Adipocyte (in vitro differentiated cells): ENCODE measurements around the gene ARNT2.

ENCODE experiments used
- DNase-seq: peaks from one replicate; pipeline ENCODE4 v3.0.0-alpha.2; 2015; ENCODE audit warnings: low read depth
- H3K27me3 ChIP-seq: replicated peaks from 2 replicates; pipeline ENCODE4 v1.7.0; 2013; ENCODE audit warnings: mild to moderate bottlenecking, low read length, moderate library complexity; ENCODE audit not compliant: control insufficient read depth, insufficient read depth
- H3K36me3 ChIP-seq: 2 replicates; pipeline ENCODE4 v1.7.0; 2013; ENCODE audit warnings: low read length, mild to moderate bottlenecking, moderate library complexity; ENCODE audit not compliant: control insufficient read depth, insufficient read depth, severe bottlenecking
- H3K4me1 ChIP-seq: 2 replicates; pipeline ENCODE4 v1.7.0; 2013; ENCODE audit warnings: mild to moderate bottlenecking, low read length, moderate library complexity; ENCODE audit not compliant: control insufficient read depth, insufficient read depth
- H3K4me3 ChIP-seq: 2 replicates; pipeline ENCODE4 v1.7.0; 2013; ENCODE audit warnings: mild to moderate bottlenecking, low read length, moderate library complexity
- H3K9ac ChIP-seq: 2 replicates; pipeline ENCODE4 v1.7.0; 2013; ENCODE audit warnings: mild to moderate bottlenecking, low read length, moderate library complexity
- H3K9me3 ChIP-seq: 2 replicates; pipeline ENCODE4 v1.7.0; 2013; ENCODE audit warnings: mild to moderate bottlenecking, low read length, moderate library complexity; ENCODE audit not compliant: control insufficient read depth

ARNT2 gene

DNA sequence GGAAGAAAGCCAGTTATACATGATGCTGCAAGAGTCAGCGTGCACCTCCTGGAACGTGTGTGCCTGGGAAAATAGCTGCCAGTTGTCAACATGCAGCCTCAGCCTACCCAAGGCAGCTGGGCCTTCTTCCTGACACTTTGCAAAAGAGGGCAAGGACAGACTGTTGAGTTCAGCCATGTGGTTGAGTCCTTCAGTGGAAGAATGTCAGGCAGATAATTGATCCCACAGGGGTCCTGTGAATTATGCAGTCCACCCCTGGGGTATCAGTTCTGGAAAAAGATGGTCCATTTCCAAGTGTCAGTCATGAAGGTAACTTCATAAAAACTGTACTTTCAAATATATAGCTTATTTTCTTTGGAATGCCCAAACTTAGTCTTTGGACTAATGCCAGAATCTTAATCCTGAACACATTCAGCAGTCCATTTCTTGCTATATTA, 79.6 kb downstream of the ARNT2 start:
- Histone ChIP-seq H3K27me3 (no peaks in the 10 kb centered on the region), H3K4me3 (no peak overlapping the region), H3K36me3 (no peaks in the 10 kb centered on the region), H3K9me3 (no peaks in the 10 kb centered on the region), H3K9ac (no peak overlapping the region), H3K4me1 (peaks cover 60% of the 10 kb centered on the region)
- DNase-seq: peak; percentile 7

DNA sequence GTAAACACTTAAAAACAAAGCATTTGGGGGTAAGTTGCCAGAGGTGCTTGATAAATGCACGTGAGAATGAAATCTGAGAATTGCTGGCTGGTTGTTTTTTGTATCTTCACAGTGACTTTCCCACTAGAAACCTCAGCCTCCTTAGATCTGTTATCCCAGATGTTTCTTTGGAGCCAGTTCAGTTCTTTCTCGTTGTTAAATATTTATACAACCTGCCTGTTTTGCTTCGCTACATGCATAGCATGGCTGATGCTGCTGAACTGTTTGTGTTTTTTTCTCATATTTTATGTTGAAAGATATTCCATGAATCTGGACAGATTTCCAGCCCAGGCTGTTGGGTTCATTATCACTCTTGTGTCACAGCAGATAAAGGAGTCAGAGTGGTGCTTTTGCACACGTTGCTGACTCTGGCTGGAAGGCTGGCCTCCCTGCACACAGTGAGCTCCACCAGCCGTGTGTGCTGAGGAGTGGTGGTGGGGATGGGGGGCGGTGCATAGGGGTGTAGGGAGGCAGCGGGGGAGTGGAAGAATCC, 80.2 kb downstream of the ARNT2 start:
- peak; percentile 30 for DNase-seq
- Histone ChIP-seq H3K4me3 (no peak overlapping the region), H3K4me1 (peaks cover 59% of the 10 kb centered on the region), H3K27me3 (no peaks in the 10 kb centered on the region), H3K36me3 (no peaks in the 10 kb centered on the region), H3K9ac (peak overlapping the region; percentile 2), H3K9me3 (no peaks in the 10 kb centered on the region)

DNA sequence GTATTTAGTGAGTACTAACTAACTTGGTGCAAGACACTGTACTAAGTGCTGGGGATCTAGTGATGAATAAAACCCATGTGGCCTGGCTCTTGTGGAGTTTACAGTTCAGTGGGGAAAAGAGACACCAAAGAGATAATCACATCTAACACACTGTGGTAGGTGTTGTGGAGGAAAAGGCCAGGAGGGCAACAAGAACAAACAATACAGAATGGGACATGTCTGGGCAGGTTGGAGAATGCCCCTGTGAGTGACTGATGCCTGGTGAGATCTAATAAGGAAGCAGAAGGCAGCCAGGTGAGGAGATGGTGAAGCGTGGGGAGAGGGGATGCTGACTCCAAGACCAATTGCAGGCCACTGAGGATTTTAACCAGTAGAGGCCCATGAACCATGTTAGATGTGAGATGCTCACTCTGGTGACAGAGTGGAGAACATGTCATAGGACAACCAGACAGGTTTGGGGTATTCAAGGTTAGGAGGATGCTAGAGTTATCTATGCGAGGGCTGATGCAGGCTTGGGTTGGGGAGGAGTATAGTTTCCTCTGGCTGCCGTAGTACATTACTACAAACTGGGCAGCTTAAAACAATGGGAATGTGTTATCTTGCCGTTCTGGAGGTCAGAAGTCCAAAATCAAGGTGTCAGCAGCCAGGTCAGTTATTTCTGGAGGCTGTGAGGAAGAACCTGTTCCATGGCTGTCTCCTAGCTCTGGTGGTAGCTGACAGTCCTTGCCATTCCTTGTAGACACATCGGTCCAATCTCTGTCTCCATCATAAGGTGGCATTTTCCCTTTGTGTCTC, 81.4 kb downstream of the ARNT2 start:
- Histone ChIP-seq H3K9ac (no peak overlapping the region), H3K36me3 (no peaks in the 10 kb centered on the region)

DNA sequence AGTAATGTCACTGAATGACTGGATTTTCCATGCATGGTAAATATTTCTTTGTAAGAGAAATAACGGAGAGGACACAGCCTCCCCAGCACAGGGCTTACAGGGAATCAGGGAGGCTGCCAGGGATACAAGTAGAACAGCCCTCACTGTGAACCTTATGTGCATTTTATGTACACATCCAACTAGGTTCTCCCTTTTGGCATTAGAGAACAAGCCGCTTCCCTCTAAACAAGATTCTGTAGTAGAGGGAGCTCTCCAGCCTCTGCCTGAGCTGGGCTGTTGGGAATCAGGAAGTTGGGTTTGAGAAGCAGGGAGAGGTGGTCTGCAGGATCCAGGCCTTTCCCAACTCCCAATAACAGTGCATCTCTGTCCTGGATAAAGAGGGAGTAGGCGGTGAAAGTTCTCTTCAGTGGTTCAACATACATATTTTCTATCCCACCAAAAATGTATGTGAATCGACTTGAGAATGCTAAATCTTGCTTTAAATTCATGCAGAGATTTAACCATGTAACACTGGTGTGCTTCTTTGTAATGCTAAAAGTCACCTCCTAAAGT, 83.7 kb downstream of the ARNT2 start:
- DNase-seq: peak; percentile 19
- H3K9me3 ChIP-seq: no peaks in the 10 kb centered on the region
- no peaks in the 10 kb centered on the region for H3K27me3 ChIP-seq
- H3K4me3 ChIP-seq: no peak overlapping the region
- H3K4me1 ChIP-seq: peaks cover 52% of the 10 kb centered on the region
- peak overlapping the region; percentile 78 for H3K9ac ChIP-seq
- H3K36me3 ChIP-seq: no peaks in the 10 kb centered on the region

More for the DNA sequence above, 81.4 kb downstream of the ARNT2 start:
- Histone ChIP-seq H3K4me3 (no peak overlapping the region), H3K4me1 (peaks cover 55% of the 10 kb centered on the region), H3K9me3 (no peaks in the 10 kb centered on the region), H3K27me3 (no peaks in the 10 kb centered on the region)
- no peak for DNase-seq

DNA sequence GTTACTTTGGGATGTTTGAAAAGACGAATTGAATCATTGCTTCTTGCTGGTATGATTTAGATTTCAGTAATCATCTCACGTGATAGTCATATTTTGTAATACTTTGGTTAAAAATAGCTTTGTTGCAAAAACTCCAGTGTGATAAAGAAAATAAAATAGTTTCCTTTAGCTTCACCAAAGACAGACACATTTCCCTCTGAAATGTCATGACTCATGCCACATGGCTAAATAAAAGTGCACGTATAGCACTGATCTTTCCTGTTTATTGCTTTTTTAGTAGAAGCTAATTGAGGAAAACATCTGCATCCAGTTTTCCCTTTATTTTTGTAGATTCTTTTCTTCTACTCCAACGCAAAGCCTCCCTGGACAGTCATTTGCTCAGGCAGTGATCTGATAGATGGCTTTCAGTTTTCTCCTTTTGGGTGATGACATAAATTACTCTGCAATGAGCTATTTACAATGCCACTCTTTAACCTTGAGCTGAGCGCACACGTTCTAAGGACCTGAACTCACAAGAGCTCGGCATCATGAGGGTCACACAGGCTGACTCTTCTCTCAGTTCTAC, 84.9 kb downstream of the ARNT2 start:
- H3K36me3 ChIP-seq: no peaks in the 10 kb centered on the region
- H3K9ac ChIP-seq: peak overlapping the region; percentile 80
- peaks cover 52% of the 10 kb centered on the region for H3K4me1 ChIP-seq
- no peaks in the 10 kb centered on the region for H3K9me3 ChIP-seq
- peak; percentile 91 for DNase-seq
- H3K27me3 ChIP-seq: no peaks in the 10 kb centered on the region
- peak overlapping the region; percentile 39 for H3K4me3 ChIP-seq

DNA sequence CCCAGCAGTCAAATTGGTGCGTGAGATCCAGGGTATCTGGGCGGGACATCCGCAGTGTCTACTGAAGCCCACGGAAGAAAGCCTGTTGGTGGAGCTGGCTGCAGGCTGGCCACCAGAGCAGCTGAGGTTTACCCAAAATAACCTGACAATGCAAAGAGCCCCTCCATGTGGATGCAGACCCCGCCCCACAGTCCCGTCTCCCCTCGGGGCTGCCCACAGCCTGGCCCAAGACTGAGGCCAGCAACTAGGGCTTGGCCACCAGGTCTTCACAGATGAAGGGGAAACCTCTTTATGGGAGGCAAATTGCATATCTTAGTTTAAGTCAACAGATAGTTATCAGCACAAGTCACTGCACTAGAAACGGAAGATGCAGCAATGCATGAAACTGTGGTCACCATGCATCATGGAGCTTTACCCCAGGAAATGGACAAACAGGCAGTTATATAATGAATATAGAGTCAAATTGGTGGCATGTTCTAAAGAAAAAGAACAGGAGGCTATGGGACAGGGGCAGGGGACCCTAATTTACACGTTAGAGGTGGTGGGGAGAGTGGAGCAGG, 86.3 kb downstream of the ARNT2 start:
- Histone ChIP-seq H3K9ac (peak overlapping the region; percentile 80), H3K36me3 (no peaks in the 10 kb centered on the region), H3K27me3 (no peaks in the 10 kb centered on the region), H3K4me3 (no peak overlapping the region), H3K9me3 (no peaks in the 10 kb centered on the region), H3K4me1 (peaks cover 62% of the 10 kb centered on the region)
- no peak for DNase-seq

DNA sequence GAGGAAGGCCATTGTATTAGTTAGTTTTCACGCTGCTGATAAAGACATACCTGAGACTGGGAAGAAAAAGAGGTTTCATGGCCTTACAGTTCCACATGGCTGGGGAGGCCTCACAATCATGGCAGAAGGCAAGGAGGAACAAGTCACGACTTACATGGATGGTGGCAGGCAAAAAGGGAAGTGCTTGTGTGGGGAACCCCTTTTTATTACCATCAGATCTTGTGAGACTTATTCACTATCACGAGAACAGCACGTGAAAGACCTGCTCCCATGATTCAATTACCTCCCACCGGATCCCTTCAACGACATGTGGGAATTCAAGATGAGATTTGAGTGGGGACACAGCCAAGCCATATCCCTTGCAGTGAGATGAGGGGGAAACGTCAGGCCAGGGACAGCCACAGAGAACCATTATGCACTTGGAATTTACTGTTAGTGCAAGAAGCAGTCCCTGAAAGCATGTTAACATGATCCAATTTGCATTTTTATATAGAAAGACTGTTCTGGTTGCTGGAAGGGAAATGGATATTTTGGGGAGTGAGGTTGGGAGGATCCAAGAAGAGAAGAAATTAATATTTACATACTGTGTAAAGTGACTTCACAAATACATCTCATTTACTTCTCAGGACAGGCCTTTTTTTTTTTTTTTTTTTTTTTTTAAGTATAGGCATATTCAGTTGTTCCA, 87.1 kb downstream of the ARNT2 start:
- Histone ChIP-seq H3K9me3 (no peaks in the 10 kb centered on the region), H3K4me1 (peaks cover 69% of the 10 kb centered on the region), H3K27me3 (no peaks in the 10 kb centered on the region), H3K36me3 (no peaks in the 10 kb centered on the region), H3K4me3 (no peak overlapping the region), H3K9ac (no peak overlapping the region)
- DNase-seq: no peak

DNA sequence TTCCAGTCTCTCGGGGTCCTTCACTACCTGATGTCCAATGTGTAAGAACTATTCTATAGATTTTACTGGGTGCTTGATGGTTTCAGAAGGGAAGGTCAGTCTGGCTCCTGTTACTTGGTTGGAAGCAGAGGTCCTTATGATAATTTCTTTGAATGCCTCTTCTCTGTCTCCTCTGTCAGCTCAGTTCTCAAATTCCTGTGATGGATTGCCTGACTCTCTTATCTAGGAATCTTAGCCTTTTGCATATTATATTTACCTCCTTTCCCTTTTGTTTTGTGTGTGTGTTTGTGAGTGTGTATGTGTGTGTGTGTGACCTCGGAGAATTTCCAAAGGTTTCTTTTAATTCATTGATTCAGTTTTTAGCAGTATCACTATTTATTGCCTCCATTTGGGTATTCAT, 88.2 kb downstream of the ARNT2 start:
- peaks cover 69% of the 10 kb centered on the region for H3K4me1 ChIP-seq
- H3K4me3 ChIP-seq: peak overlapping the region; percentile 3
- no peak for DNase-seq
- H3K9ac ChIP-seq: peak overlapping the region; percentile 69
- H3K36me3 ChIP-seq: no peaks in the 10 kb centered on the region
- no peaks in the 10 kb centered on the region for H3K9me3 ChIP-seq
- H3K27me3 ChIP-seq: no peaks in the 10 kb centered on the region

DNA sequence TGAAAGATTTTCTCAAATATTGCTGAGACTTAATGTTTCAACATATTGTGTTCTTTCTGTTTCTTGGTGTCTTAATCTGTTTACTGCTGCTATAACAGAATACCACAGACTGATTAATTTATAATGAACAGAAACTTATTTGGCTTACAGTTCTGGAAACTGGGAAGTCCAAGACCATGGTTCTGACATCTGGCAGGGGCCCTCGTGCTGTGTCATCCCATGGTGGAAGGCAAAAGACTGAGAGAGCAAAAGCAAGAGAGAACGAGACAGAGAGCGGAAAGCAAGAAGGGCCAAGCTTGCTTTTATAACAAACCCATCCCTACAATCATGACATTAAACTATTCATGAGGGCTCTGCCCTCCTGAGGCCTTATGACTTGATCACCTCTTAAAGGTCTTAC, 88.7 kb downstream of the ARNT2 start:
- H3K36me3 ChIP-seq: no peaks in the 10 kb centered on the region
- no peaks in the 10 kb centered on the region for H3K27me3 ChIP-seq
- peaks cover 65% of the 10 kb centered on the region for H3K4me1 ChIP-seq
- H3K4me3 ChIP-seq: no peak overlapping the region
- H3K9ac ChIP-seq: peak overlapping the region; percentile 69
- no peaks in the 10 kb centered on the region for H3K9me3 ChIP-seq
- DNase-seq: no peak

DNA sequence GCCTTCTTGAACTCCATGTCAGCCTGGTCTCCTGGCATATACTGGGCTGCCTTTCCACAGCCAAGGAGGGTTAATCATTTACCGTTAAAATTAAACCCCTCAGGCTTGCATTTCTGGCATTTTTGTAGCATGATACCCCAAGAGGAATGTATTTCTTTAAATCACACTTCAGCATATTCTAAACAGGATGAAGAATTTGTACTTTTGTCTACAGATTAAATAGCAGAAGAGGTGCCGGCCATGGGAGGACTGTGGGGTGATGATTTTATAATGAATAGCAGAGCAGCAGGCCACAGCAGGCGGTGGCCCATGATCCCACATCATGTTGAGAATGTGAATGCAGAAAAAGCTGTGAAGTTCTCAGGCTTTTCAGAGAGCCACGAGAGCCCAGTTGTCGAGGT, 90.2 kb downstream of the ARNT2 start:
- Histone ChIP-seq H3K4me1 (peaks cover 51% of the 10 kb centered on the region), H3K36me3 (no peaks in the 10 kb centered on the region)
- DNase-seq: peak; percentile 65

DNA sequence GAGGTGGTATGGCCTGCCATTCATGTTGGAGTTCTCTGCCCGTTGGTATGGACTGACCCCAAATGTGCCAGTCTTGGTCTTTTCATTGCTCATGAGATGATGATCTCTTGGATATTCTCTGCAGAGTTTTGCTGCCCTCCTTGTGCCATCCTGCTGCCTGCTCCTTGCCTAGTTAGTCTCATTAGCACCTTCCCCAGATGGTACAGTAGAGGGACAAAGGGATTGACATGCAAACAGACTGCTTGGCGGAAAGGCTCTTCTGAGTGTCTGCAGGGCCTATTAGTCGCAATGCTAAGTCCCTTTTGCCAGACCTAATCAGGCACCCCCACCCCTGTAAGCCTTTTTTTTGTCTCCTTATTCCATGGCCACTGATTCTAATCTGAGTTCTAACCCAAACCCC, 90.6 kb downstream of the ARNT2 start:
- Histone ChIP-seq H3K9me3 (no peaks in the 10 kb centered on the region), H3K4me3 (no peak overlapping the region), H3K27me3 (no peaks in the 10 kb centered on the region), H3K9ac (peak overlapping the region; percentile 69), H3K4me1 (peaks cover 47% of the 10 kb centered on the region), H3K36me3 (no peaks in the 10 kb centered on the region)
- no peak for DNase-seq

More for the DNA sequence above, 90.2 kb downstream of the ARNT2 start:
- Histone ChIP-seq H3K27me3 (no peaks in the 10 kb centered on the region), H3K4me3 (no peak overlapping the region), H3K9me3 (no peaks in the 10 kb centered on the region), H3K9ac (peak overlapping the region; percentile 69)
